AG09319 (cell line): ENCODE measurements around the gene ZNF44.
"Not testable (repeated sequence)": the region's sequence is repeated elsewhere in the genome, so short reads cannot be mapped to it uniquely, and the experiment has no call there.

Experiments
- DNase-seq: peaks from one replicate; pipeline ENCODE4 v3.0.0-alpha.2; 2010; ENCODE audit warnings: low read depth; ENCODE audit errors: extremely low read depth
- CTCF ChIP-seq: IDR thresholded peaks from 2 replicates; pipeline ENCODE4 v1.5.1; 2011; ENCODE audit warnings: low read depth, mild to moderate bottlenecking, inconsistent platforms, low read length, moderate library complexity

ZNF44 gene

GRCh38 chr19:12314553-12314952 is 19.9 kb upstream of the ZNF44 start:
- TF ChIP-seq CTCF: no peak

DNA sequence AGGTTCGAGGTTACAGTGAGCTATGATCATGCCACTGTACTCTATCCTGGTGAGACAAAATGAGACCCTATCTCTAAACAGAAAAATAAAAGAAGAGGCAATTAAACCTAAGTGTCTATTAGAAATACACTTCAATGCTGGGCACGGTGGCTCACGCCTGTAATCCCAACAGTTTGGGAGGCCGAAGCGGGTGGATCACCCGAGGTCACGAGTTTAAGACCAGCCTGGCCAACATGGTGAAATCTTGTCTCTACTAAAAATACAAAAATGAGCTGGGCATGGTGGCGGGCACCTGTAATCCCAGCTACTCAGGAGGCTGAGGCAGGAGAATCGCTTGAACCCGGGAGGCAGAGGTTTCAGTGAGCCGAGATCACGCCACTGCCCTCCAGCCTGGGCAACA is 14.2 kb upstream of the ZNF44 start:
- DNase-seq: not testable (repeated sequence)

More at GRCh38 chr19:12314553-12314952, 19.9 kb upstream of the ZNF44 start:
- no peak for DNase-seq

- DNase-seq: no peak
- TF ChIP-seq CTCF: no peak
Measured at GRCh38 chr19:12295191-12295590, 508 bp upstream of the ZNF44 start.

GRCh38 chr19:12293777-12294248 is 870 bp downstream of the ZNF44 start:
- no peak for DNase-seq
- no peak for TF ChIP-seq CTCF

GRCh38 chr19:12289790-12290065 is 5.0 kb downstream of the ZNF44 start:
- no peak for TF ChIP-seq CTCF
- no peak for DNase-seq

GRCh38 chr19:12287958-12288500 is 6.7 kb downstream of the ZNF44 start:
- TF ChIP-seq CTCF: no peak
- no peak for DNase-seq

DNA sequence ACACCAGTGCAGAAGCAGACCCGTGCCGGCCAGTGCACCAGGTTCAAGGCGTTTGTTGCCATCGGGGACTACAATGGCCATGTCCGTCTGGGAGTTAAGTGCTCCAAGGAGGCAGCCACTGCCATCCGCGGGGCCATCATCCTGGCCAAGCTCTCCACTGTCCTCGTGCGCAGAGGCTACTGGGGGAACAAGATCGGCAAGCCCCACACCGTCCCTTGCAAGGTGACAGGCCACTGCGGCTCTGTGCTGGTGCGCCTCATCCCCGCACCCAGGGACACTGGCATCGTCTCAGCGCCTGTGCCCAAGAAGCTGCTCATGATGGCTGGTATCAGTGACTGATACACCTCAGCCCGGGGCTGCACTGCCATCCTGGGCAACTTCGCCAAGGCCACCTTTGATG is 10.1 kb downstream of the ZNF44 start:
- DNase-seq: no peak
- TF ChIP-seq CTCF: no peak

- TF ChIP-seq CTCF: no peak
- DNase-seq: no peak
Measured at GRCh38 chr19:12284226-12284625, 10.5 kb downstream of the ZNF44 start.
